Peyer's patch (tissue), 4 donors: ENCODE data around the gene NELL1. TPM values are rescaled to one million over a fixed set of nuclear protein-coding genes. Genes with fewer than 3 reads are reported as not detected.
A peak's percentile ranks its signal among the peaks of the same experiment; 100 is the strongest.

Experiments
- DNase-seq, 3 donors: peaks; one replicate each; pipeline ENCODE4 v3.0.0-alpha.2; 2017 to 2019
- H3K27ac ChIP-seq, 4 donors: fragments of 200-600 bp; sonication (generic); one replicate each; pipeline ENCODE4 v1.5.1; 2016 to 2019
- H3K27me3 ChIP-seq, 2 donors: fragments of 200-600 bp; sonication (generic); one replicate each; pipeline ENCODE4 v1.5.1; 2019
- H3K36me3 ChIP-seq, 3 donors: fragments of 200-600 bp; sonication (generic); one replicate each; pipeline ENCODE4 v1.5.1; 2016 to 2019
- H3K4me1 ChIP-seq, 4 donors: fragments of 200-600 bp; sonication (generic); one replicate each; pipeline ENCODE4 v1.5.1; 2016 to 2019
- H3K4me3 ChIP-seq, 4 donors: fragments of 200-600 bp; sonication (generic); 1 replicate in 3 of 4; 2 replicates in 1 of 4; pipeline ENCODE4 v1.5.1; 2016 to 2019; ENCODE audit warnings: mild to moderate bottlenecking in 1 of 4
- H3K9me3 ChIP-seq, 4 donors: fragments of 200-600 bp; sonication (generic); one replicate each; pipeline ENCODE4 v1.5.1; 2016 to 2019; ENCODE audit warnings: mild to moderate bottlenecking in 1 of 4
- CTCF ChIP-seq, 6 experiments: fragments of 450-650 bp in 4 of 6; fragments of 200-600 bp in 2 of 6; sonication (generic) in 1 of 6; IDR thresholded peaks; one replicate each; pipeline ENCODE4 v1.5.1; 2017 to 2019; ENCODE audit warnings: antibody characterized with exemption in 6 of 6, mild to moderate bottlenecking in 3 of 6, moderate library complexity in 1 of 6
- POLR2A ChIP-seq, 2 donors: fragments of 450-650 bp; IDR thresholded peaks; one replicate each; pipeline ENCODE4 v1.5.1; 2017; ENCODE audit warnings: antibody characterized with exemption in 2 of 2, mild to moderate bottlenecking in 2 of 2, moderate library complexity in 2 of 2
- total RNA-seq, 4 donors: library from RNA; depleted of rRNA; stranded (reverse); fragments of >200 nt; gene quantifications; one replicate each; pipeline ENCODE4 v1.1.0, GENCODE V29; 2016

Gene NELL1
- total RNA-seq: not detected

DNA sequence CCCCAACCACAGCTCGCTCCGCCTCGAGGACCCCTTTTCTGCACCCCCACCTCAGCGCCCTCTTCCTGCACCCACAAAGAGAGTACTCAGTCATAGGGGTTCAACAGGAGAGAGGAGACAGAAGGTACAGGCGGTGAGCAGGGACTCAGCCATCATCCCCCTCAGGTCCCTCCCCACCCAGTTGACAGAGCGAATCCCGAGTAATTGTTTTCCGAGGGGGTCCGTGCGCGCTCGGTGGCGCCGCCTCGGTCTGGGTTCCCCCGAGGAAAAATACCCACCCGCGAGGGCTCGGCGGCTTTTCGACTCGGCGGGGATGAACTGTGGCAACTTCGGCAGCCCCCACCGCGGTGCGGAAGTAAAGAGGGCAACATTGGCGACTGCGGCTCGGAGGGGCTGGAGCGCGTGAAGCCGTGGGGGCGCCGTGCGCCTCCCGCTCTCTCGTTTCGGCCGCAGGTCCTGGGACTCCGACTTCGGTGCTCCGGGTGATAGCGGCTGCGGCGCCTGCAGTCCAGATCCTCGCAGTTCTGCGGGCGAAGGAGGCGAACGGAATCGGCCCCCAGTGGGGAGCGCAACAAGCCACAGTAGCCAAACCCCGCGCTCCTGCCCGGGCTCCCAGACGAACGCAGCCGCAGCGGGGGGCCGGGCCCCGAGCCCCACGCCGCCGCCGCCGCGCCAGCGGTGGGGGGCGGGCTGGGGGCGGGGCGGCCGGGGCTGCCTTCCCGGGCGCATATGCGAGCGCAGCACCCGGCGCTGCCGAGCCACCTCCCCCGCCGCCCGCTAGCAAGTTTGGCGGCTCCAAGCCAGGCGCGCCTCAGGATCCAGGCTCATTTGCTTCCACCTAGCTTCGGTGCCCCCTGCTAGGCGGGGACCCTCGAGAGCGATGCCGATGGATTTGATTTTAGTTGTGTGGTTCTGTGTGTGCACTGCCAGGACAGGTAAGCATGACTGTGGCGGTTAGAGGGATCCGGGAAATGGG lies at the start of gene NELL1:
TSS of gene NELL1 (plus strand) at position 743 of the 976 bp plus-strand sequence.
- Histone ChIP-seq H3K27ac (no peak within 1 kb of the TSS), H3K9me3 (no peaks in the 10 kb centered on the region), H3K27me3 (peaks cover 0 to 8% of the 10 kb centered on the region in 2 donors), H3K4me3 (peak within 1 kb of the TSS in 1 of 4 donors; percentile 6), H3K4me1 (peaks cover 0 to 11% (median 0%) of the 10 kb centered on the region in 4 donors), H3K36me3 (no peaks in the 10 kb centered on the region)
- no peak for DNase-seq
- TF ChIP-seq POLR2A (IDR thresholded peaks at IDR 0.05) (no peak), CTCF (IDR thresholded peaks at IDR 0.05) (no peak)

DNA sequence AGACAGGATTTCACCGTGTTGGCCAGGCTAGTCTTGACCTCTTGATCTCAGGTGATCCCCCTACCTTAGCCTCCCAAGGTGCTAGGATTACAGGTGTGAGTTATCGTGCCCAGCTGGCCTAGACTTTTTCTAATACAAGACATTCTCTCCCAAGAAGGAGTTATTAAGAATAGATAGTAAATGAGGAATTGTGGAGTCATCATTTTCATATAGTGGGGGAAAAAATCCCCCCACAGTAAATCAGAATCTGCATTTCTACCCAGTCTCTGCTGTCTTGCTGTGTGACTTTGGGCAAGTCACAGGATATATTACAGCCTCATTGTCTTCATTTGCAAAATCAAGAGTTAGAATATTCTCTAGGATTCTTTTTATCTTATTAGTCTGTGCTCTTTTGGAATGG lies 48.4 kb upstream of the NELL1 start:
- H3K4me3 ChIP-seq: no peak overlapping the region
- H3K9me3 ChIP-seq: no peaks in the 10 kb centered on the region
- H3K36me3 ChIP-seq: no peaks in the 10 kb centered on the region
- DNase-seq: no peak
- TF ChIP-seq CTCF (IDR thresholded peaks at IDR 0.05) (no peak), POLR2A (IDR thresholded peaks at IDR 0.05) (no peak)
- no peaks in the 10 kb centered on the region for H3K4me1 ChIP-seq
- no peaks in the 10 kb centered on the region for H3K27me3 ChIP-seq
- no peak overlapping the region for H3K27ac ChIP-seq

DNA sequence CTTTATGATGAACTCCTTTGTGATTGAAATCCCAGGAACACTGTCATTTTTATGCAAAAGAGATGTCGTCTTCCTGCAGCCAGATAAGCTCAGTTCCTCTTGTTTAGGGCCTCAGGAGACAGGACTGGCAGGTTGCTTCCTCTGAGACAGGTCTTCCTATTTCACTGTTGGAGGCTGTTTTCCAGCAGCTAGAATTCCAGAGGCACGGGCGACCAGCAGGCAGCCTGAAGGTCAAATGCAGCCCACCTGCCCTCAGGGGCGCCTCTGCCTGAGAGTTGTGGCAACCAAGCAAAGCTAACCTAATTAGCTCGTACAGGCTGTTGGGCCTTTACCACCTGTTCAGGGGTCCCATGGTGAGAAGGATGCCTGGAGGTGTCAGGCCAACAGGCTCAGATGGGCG lies 47.7 kb upstream of the NELL1 start:
- Histone ChIP-seq H3K4me3 (no peak overlapping the region), H3K27ac (no peak overlapping the region), H3K9me3 (no peaks in the 10 kb centered on the region), H3K4me1 (no peaks in the 10 kb centered on the region), H3K27me3 (no peaks in the 10 kb centered on the region), H3K36me3 (no peaks in the 10 kb centered on the region)
- TF ChIP-seq CTCF (IDR thresholded peaks at IDR 0.05): no peak
- DNase-seq: no peak

- H3K4me3 ChIP-seq: no peak overlapping the region
- no peaks in the 10 kb centered on the region for H3K27me3 ChIP-seq
- TF ChIP-seq POLR2A (IDR thresholded peaks at IDR 0.05) (no peak), CTCF (IDR thresholded peaks at IDR 0.05) (no peak)
- no peak for DNase-seq
- no peaks in the 10 kb centered on the region for H3K4me1 ChIP-seq
- no peaks in the 10 kb centered on the region for H3K9me3 ChIP-seq
- H3K27ac ChIP-seq: no peak overlapping the region
- H3K36me3 ChIP-seq: no peaks in the 10 kb centered on the region
These were observed 46.1 kb upstream of the NELL1 start for GRCh38 chr11:20623252-20623651.

DNA sequence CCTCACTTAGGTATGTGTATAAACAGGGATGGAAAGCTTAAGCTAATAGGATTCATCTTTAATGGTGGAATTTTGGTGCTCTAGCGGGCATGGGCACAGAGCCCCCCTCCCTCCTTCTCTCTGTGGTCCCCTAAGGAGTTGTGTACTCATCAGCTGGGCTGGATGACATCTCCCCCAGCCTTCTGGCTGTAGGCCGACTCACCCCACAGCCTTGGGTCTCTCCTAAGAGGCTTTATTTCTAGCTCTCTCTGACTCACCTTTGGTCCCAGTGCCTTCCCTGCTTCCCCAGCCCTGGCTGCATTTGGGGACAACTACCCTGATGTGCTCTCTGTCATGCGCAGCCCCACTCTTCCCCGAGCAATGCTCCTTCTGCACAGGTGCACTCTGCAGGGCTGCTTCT lies 43.1 kb upstream of the NELL1 start:
- Histone ChIP-seq H3K9me3 (no peaks in the 10 kb centered on the region), H3K4me3 (no peak overlapping the region), H3K27me3 (no peaks in the 10 kb centered on the region), H3K36me3 (no peaks in the 10 kb centered on the region), H3K27ac (no peak overlapping the region), H3K4me1 (no peaks in the 10 kb centered on the region)
- DNase-seq: no peak
- TF ChIP-seq POLR2A (IDR thresholded peaks at IDR 0.05): no peak
- TF ChIP-seq CTCF (IDR thresholded peaks at IDR 0.05): no peak
